ENCODE data around the gene UBXN10. TPM values are rescaled to one million over a fixed set of nuclear protein-coding genes. Genes with fewer than 3 reads are reported as not detected.

UBXN10 gene
- total and polyA plus RNA-seq, 2 experiments from 2014 or later, result 1.3 to 1.8 TPM

- H3K27ac ChIP-seq, result no peak overlapping the region
- no peak overlapping the region for H3K4me3 ChIP-seq
- DNase-seq (ENCODE audit: low read depth in 1 of 2, low spot score in 1 of 2), result peak in 1 of 2 donors; percentile 71
- no peaks in the 10 kb centered on the region for H3K4me1 ChIP-seq (ENCODE audit: low read depth)
- H3K27me3 ChIP-seq, result no peaks in the 10 kb centered on the region
- no peak for TF ChIP-seq CTCF (IDR thresholded peaks at IDR 0.05; ENCODE audit: low read depth, low read length)
- H3K36me3 ChIP-seq, result no peaks in the 10 kb centered on the region
- H3K9me3 ChIP-seq (ENCODE audit: low read depth), result no peaks in the 10 kb centered on the region
Observed at GRCh38 chr1:20166051-20166450, 19.8 kb upstream of the UBXN10 start.

DNA sequence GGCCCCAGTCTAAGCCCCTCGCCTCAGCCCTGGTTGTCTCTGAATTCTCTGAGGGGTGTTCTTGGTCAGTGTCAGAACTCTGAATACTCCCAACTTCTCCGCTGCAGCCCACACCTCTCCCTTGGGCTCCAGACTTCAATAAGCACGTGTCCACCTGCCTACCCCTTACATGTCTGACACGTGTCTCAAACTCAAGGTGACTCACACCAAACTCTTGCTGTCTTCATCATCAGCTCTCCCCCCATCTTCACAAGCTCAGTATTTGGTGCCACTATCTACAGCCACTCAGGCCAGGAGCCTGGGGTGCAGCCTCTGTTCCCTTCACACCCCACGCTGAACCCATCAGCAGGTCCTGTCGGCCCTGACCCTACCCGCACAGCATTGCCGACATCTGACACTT lies 18.8 kb upstream of the UBXN10 start:
- H3K27ac ChIP-seq, result no peak overlapping the region
- DNase-seq (ENCODE audit: low read depth in 1 of 2, low spot score in 1 of 2), result no peak
- no peak overlapping the region for H3K4me3 ChIP-seq
- no peaks in the 10 kb centered on the region for H3K9me3 ChIP-seq (ENCODE audit: low read depth)
- no peaks in the 10 kb centered on the region for H3K36me3 ChIP-seq
- no peak for TF ChIP-seq CTCF (IDR thresholded peaks at IDR 0.05; ENCODE audit: low read depth, low read length)
- no peaks in the 10 kb centered on the region for H3K27me3 ChIP-seq
- no peaks in the 10 kb centered on the region for H3K4me1 ChIP-seq (ENCODE audit: low read depth)

DNA sequence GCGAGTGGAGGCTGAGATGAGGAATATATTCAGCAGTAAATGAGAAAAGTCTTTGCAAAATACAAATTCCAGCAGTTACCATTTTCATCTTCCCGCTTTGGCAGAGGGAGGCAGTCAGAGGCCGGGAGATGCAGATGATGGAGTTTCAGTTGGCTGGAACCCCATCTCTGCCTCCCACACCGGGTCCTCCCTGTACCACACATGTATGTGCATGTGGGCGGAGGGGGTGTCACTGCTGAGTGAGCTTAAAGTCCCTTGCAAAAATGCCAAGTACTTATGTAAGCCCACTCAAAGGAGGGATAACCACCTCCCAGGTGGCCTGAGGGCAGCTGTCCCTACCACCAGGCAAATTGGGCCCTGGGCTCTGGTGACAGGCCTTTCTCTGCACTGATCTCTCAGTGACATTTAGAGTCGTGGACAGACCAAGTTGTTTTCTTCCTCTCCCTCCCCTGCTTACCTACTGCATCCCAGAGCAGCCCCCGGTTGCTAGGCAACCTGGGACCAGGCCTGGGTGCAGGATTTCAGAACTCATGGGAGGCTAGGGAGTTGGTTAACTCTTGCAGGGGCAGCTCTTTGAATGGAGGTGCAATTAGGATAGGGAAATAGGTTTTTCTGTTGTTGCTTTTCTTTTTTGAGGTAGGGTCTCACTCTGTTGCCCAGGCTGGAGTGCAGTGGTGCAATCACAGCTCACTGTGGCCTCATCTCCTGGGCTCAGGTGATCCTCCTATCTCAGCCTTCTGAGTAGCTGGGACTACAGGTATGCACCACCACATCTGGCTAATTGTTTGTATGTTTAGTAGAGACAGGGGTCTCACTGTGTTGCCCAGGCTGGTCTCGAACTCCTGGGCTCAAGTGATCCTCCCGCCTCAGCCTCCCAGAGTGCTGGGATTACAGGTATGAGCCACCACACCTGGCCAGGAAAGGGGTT lies 17.1 kb upstream of the UBXN10 start:
- Histone ChIP-seq H3K36me3 (no peaks in the 10 kb centered on the region), H3K4me1 (ENCODE audit: low read depth) (no peaks in the 10 kb centered on the region), H3K4me3 (no peak overlapping the region), H3K27me3 (no peaks in the 10 kb centered on the region), H3K27ac (no peak overlapping the region), H3K9me3 (ENCODE audit: low read depth) (no peaks in the 10 kb centered on the region)
- no peak for DNase-seq (ENCODE audit: low read depth in 1 of 2, low spot score in 1 of 2)
- no peak for TF ChIP-seq CTCF (IDR thresholded peaks at IDR 0.05; ENCODE audit: low read depth, low read length)

DNA sequence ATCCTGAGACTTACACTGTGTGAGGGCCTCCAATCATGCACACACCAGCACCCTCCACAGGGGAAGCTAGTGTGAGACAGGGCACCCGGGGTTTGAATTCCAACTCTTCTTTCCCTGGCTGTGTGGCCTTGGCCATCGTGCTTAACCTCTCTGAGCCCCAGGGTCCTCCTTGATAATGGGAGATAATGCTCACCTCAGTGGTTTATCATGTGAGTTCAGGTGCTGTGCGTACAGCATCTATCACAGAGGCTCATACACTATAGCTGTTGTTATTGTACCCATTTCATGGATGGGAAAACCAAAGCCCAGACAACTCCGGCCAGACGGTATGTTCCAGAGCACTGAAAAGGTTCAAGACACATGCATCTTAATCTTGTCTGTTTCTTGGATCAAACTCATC lies 16.0 kb upstream of the UBXN10 start:
- Histone ChIP-seq H3K9me3 (ENCODE audit: low read depth) (no peaks in the 10 kb centered on the region), H3K4me1 (ENCODE audit: low read depth) (no peaks in the 10 kb centered on the region), H3K36me3 (no peaks in the 10 kb centered on the region), H3K27ac (no peak overlapping the region), H3K27me3 (no peaks in the 10 kb centered on the region), H3K4me3 (no peak overlapping the region)
- TF ChIP-seq CTCF (IDR thresholded peaks at IDR 0.05; ENCODE audit: low read depth, low read length), result no peak
- no peak for DNase-seq (ENCODE audit: low read depth in 1 of 2, low spot score in 1 of 2)

GRCh38 chr1:20172033-20172590 lies 13.8 kb upstream of the UBXN10 start:
- TF ChIP-seq CTCF (IDR thresholded peaks at IDR 0.05; ENCODE audit: low read depth, low read length), result no peak
- Histone ChIP-seq H3K4me3 (no peak overlapping the region), H3K36me3 (no peaks in the 10 kb centered on the region), H3K27ac (no peak overlapping the region), H3K27me3 (no peaks in the 10 kb centered on the region), H3K4me1 (ENCODE audit: low read depth) (no peaks in the 10 kb centered on the region), H3K9me3 (ENCODE audit: low read depth) (no peaks in the 10 kb centered on the region)
- DNase-seq (ENCODE audit: low read depth in 1 of 2, low spot score in 1 of 2), result no peak

Data from cardiac muscle cell (in vitro differentiated cells and primary cell).